Measurements from ENCODE around the gene MEGF6.
A peak's percentile ranks its signal among the peaks of the same experiment; 100 is the strongest.

The MEGF6 gene

GRCh38 chr1:3570066-3570986 lies 41.0 kb downstream of the MEGF6 start:
- DNase-seq, result no peak

GRCh38 chr1:3569436-3569835 lies 41.9 kb downstream of the MEGF6 start:
- no peak for DNase-seq

DNA sequence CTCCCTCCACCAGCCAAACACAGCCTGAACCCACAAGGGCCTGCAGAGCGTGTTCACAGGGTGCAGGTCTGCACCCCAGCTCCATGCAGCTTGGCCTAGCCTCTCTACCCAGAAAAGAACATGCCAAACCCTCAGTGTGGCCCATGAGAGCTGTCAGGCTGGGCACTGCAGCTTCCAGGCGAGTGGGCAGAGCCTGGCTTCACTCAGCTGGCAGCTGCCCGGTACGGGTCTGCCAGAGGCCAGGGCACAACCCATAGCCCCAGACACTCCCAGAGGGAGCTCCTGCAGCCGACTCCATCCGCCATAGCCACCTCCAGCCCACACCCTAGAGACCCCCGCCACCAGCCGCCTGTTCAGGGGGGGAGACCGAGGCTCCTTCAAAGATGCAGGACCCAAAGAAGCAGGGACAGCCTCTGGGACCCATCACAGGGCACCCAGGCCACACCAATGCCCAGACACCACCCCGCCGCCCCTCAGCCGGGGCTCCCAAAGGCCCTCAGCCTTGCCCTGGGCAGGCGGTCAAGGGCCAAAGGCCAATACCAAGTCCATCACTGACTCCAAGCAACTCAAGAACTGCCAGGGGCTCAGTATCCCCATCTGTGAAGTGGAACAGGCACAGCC lies 42.4 kb downstream of the MEGF6 start:
- DNase-seq, result no peak

DNA sequence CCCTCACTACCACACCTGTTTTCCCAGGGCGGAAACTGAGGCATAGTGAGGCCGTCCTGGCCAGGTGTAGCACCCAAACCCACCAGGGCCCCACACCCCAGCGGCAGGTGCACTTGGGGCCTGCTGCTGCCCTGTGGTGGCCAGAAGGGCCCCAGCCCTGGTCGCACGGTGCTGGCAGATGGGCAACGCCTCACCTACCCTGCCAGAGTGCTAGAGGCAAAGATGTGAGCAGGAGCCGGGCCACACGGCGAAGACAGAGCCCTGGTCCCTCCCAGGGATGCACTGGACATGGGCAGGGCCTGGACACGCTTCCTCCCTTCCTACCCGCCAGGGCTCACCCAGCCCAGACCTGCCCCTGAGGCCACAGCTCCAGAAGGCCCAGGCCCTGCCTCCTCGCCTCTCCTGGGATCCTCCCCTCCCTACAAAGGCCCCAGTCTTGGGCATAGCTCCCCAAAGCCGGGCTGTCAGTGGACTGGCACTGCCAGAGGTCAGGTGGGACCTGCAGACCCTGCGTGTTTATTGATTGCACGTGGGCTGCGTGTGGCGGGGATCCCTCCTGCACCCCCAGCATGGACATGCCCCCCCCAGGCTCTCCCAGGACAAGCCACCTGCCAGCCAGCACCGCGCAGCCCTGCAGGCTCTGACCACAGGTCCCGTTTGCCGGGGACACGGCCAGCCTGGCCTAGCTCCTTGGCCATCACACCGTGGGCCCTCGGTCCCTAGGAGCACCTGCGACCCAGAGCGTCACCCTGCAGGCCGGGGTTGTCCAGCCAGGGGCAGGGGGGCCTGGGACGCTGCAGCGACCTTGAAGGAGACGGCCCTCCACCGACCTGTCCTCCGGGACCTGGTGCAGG lies 44.1 kb downstream of the MEGF6 start:
- no peak for DNase-seq

DNA sequence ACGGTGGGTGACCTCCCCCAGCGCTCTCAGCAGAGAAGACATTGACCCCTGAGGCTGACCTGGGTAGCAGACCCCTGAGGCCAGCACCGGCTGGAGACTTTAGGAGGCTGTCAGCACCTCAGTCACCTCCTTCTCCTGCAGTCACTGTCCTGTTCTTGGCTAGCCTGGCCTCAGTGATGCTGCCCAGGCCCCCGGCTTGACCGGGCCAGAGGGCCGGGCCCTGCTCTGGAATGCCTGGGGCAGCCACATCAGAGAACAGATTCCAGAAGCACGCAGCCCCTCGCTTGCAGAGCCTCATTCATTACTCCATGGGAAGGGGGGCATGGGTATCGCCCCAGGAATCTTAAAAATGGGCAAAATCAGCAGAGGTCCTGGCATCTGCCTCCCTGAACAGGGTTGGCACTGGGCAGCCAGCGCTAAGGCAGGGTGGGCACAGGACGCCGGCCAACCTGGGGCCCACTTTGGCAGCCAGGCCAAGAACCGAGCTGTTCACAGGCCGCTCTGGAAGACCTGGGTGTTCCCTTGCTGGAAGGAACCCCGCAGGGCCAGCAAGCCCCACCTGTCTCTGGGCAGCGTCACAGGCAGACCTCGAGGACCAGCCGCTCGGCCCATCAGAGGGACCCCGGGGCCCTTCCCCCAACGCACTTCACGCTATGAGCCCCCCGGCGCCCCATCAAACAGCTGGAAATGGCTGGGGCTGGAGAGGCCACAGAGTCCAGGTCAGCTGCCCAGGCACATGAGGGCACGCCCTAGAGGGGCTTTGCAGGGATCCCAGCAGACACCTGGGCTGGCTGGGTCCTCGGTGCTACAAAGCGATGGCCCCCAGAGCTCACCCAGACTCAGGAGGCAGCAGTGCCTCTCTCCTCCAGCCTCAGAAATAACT lies 45.1 kb downstream of the MEGF6 start:
- no peak for DNase-seq

DNA sequence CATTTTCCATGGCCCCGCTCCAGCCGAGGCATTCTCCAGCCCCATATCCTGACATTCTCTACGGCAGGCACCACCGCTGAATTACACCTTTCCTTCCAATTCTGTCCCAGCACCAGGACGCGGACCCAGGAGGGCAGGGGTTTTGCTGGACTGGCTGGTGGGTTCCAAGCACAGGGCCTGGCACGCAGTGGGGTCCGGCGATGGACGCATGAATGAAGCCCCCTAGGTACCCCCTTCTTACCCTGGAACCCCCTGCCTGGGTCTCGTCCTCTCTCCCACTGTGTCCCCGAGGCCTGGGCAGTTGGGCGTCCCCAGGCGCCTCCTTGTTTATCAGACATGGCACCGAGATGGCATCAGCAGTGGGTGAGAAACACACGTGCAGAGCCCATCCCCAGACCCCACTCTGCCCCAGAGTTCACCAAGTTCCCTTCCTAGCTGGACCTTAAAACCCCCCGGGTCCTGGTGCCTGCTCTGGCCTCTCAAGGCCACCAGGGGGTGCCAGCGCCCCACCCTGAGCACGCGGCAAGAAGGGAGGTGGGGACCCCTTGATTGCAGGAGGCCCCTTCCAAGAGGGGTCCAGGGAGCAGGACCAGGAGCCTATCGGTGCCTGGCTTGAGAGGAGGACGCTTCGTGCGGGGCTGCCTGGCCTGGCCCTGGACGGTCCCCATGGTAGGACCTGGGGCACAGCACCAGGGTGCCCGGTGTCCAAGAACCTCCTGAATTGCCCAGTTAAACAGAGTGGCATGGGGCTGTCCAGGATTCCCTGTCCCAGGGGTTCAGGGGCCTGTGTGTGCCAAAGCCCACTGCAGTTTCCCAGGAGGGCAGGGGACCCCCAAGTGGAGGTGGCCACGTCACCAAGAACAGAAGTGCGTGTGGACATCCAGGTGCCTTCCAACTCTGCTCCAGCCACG lies 46.1 kb downstream of the MEGF6 start:
- peak; percentile 23 for DNase-seq

GRCh38 chr1:3563610-3564009 lies 47.7 kb downstream of the MEGF6 start:
- no peak for DNase-seq

DNA sequence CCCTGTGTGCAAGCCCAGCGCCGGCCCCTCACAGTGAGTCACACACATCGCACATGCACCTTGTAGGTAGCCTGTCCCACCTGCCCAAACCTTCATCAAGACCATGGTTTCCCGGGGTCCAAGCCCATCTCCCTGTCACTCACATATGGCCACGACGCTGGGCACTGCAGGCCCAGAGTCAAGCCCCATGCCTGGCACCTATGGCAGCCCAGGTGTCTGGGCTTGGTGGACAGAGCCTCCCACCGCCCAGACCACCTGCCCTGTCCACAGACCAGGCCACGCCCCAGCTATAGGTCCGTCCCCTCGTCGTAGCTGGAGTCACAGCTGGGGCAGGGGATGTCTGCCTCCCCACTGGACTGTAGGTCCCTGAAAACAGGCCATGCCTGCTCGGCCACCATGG lies 48.2 kb downstream of the MEGF6 start:
- DNase-seq, result no peak

DNA sequence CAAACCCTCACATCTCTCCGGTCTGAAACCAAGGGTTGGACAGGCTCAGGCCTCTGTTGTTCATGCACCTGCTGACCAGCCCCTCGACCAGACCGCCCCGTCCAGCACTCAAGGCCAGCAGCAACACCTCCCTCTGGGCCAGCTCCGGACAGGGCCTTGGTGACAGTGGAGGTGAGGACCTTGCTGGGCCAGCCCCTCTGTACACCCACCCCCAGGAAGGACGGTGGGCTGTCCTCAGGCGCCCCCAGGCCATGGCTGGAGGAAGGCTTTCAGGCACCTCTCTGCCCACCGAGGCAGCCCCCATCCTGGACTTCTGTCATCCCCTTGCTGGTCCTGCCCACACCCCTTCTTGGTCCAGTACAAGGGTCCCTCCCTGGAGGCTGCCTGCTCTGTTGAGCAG lies 48.6 kb downstream of the MEGF6 start:
- no peak for DNase-seq

DNA sequence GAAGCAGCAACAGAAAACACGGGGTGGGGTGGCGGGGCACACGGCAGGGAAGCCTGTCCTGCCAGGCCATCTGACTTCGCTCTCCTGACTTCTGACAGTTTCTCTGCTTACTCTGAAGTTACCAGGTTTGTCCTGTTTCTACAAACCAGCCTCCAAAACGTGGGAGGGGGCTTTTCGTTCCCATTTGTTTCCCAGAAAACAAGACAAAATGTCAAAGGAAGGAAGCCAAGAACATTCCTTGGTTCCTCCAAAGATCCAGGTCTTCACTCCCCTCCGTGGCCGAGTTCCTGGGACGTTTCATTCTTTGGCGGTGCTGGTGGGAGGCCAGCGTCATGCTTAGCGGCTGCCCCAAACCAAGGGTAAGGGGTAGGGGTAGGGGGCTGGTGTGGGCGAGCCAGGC lies 49.6 kb downstream of the MEGF6 start:
- DNase-seq, result no peak

DNA sequence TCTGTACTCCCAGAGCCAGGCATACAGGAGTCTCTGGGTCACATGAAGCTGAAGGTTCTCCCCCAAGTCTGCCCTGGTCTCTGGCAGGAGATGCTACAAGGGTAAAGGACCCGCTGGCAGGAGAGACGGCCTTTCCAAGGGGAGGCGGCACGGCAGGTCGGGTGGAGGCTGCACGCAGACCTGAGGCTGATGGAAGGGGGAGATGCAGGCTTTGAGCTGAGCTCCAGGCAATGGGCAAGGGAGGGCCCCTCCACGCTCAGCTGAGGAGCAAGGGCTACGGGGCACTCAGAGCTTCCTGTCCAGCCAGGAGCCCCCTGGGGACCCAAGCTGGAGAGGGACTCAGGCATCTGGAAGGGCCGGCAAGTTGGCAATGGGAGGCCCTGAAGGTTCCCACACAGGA lies 50.3 kb downstream of the MEGF6 start:
- no peak for DNase-seq

- no peak for DNase-seq
These were observed 50.9 kb downstream of the MEGF6 start for GRCh38 chr1:3560251-3560871.

GRCh38 chr1:3558036-3558726 lies 53.1 kb downstream of the MEGF6 start:
- DNase-seq, result no peak

GRCh38 chr1:3557366-3557765 lies 53.9 kb downstream of the MEGF6 start:
- no peak for DNase-seq

DNA sequence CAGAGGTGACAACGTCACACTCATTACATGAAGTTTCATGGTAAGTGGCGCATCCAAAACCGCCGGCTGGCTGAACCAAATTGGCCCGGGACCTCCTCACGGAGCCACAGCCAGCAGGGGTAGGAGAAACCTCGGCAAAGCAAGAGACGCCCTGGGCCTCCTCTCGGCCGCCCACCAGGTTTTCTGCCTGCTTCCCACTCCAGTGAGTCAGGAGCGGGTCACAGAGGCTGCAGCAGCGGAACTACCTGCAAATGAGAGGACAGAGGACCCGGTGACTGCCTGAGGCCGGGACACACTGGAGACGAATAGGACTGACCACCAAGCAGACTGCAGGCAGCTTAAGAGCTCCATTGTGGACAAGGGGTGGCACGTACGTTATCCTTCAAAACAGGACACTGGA lies 55.0 kb downstream of the MEGF6 start:
- DNase-seq, result no peak

DNA sequence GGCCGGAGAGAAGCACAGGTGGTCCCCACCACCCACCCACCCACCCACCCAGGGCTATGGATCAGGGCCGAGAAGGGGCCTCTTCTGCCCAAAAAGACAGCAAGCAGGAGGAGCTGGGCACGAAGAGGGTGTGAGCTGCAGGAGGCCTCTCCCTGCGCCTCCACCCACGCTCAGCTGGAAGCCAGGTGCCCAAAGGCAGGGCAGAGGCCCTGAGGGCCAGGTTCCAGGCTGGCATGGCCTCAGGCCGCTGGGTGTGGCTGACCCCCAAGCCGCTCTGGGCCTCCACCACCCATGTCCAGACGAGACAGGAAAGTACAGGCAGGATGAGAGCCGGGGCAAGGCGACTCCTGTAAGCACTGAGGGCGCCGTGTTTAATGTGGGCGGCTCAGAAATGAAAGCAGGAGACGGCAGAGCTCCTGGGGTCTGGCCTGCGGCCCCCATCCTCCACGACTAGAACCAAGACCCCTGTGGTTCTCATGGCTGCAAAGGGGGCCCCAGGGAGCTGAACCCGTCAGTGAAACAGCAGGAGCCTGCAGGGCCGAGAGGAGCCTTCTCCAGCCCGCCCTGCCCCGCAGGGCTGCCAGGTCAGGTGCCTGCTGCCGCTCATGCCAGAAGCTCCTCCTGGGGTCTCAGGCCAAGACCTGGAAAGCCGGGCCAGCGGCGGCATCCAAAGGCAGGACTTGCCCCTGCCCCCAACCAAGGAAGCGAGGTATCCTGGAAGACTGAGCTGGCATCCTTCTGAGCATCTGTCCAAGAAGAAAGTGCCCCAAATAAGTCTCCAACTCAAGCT lies 56.0 kb downstream of the MEGF6 start:
- no peak for DNase-seq

GRCh38 chr1:3553940-3554223 lies 57.4 kb downstream of the MEGF6 start:
- DNase-seq, result no peak

GRCh38 chr1:3553166-3553939 lies 58.0 kb downstream of the MEGF6 start:
- DNase-seq, result no peak

DNA sequence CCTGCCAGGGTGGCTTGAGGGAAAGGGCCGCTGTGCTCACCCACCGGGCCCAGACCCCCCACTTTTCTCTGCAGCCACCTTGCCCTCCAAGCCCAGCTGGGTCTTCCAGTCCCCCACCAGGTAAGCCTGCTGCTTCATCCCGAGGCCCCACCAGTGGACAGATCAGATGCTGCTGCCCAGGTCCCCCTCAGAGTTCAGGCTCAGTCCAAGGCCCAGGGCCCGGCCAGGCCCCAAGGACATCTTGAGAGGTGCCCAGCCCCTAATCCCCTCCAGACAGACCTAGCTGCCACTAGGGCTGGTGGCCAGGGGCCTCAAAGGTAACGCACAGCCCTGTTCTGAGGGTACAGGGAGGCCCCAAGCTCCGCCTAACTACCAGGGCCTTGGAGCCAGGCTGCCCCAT lies 58.6 kb downstream of the MEGF6 start:
- DNase-seq, result no peak

Measured in effector CD4-positive, alpha-beta T cell (primary cell).